NCI-H1436 (cell line): ENCODE results near the gene ING4.

Source experiments
- DNase-seq: peaks from one replicate; lab custom pipeline; 2025; lab: John Stamatoyannopoulos, UW

ING4 gene

GRCh38 chr12:6635856-6636531 is 26.9 kb downstream of the ING4 start, which contains the start of gene LPAR5:
Gene LPAR5, minus strand, starts transcription at chr12:6635959. Its CDS starts 14,711 bp downstream, at chr12:6621248.
- no peak for DNase-seq

DNA sequence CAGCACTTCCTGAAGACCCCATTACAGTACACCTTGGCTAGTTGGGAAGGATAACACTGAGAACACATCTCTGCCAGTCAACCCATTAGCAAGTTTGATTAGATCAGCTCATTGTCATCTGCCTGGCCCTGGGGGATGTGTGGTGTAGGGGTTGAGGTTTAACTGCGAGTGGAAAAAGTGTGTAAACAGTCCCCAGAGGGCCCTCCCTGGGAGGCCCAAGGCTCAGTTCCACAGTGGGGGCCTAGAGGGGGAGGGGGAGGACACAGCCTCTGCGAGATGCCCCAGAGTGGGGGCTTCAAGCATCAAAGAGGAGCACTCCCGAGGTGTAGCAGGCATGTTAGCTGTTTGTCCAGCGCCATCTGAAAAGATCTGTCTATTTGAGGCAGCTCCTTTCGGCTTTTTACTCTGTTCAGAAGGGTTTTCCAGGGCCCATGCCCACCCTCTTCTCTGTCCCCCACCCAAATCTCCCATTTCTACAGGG is 27.5 kb downstream of the ING4 start:
- DNase-seq: no peak

- DNase-seq: peak; percentile 21
Measured at GRCh38 chr12:6632026-6632983, 30.6 kb downstream of the ING4 start.

GRCh38 chr12:6631549-6631961 is 31.4 kb downstream of the ING4 start:
- no peak for DNase-seq

DNA sequence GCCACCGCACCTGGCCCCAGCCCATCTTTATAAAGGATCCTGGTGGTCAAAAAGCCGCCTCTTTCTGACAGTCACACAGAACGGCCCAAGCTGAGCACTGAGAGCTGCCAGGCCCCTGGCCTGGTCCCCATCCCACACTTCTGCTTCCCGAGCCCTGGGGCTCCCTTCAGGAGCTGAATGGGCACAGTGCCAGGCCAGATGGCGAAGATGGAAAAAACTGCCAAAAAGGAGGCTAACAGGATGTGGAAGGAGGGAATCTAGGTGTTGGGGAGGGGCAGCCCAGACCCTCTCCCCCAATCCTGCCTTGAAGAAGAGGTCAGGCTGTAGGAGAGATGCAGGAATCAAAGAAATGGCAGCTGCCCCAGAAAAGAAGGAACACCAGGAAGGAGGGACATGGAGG is 32.2 kb downstream of the ING4 start:
- DNase-seq: no peak

DNA sequence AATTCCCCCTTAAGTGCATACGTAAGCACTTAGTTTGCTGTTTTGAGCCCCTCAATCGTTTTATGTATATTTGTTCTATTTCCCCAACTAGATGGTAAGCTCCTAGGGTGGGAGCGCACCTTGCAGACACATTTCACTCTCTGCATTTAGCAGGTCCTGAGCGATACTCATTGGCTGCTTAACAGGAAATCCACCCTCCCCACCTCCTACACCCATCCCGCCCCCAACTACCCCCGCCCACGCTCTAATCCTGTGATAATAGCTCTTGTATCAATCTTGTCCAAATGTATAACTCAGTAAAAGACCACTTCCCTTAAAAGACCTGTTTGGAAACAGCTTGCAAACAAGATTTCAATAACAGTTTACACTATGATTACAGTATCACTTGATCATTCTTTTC is 35.3 kb downstream of the ING4 start:
- peak; percentile 54 for DNase-seq

GRCh38 chr12:6626654-6627283 is 36.1 kb downstream of the ING4 start:
- no peak for DNase-seq

- no peak for DNase-seq
Measured at GRCh38 chr12:6620885-6621274, 42.0 kb downstream of the ING4 start.

GRCh38 chr12:6620137-6620884 is 42.6 kb downstream of the ING4 start:
- no peak for DNase-seq

DNA sequence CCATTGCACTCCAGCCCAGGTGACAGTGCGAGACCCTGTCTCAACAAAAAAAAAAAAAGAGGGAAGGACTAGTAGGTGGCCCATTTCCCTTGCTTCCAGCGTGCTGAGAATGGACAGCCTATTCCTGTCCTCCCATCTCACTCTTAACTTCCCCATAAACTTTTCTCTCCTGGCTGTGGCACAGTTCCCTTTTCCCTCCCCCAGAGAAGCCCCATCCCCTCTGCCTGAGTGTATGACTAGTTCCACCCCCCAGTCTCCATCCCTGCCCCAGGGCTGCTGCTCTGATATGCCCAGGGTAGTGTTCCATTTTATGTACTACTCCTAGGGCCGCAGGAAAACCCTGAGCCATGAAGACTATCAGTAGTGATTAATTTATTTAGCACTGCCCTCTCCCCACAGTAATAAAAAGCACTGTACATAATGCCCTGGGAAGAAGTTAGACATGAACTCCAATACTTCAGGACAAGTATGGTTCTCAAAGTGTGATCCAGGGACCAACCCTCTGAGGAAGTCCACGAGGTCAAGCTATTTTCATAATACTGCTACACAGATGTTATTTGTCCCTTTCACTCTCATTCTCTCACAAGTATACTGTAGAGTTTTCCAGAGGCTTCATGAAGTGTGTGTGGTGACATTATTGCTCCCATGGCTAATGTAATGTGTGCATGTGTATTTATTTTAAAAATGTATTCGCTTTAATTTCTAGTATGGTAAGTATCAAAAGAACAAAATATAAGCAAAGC is 44.3 kb downstream of the ING4 start:
- DNase-seq: no peak

GRCh38 chr12:6615802-6616201 is 47.1 kb downstream of the ING4 start:
- DNase-seq: no peak

GRCh38 chr12:6614513-6615172 is 48.3 kb downstream of the ING4 start:
- DNase-seq: no peak

GRCh38 chr12:6613776-6614512 is 49.0 kb downstream of the ING4 start:
- peak; percentile 96 for DNase-seq

DNA sequence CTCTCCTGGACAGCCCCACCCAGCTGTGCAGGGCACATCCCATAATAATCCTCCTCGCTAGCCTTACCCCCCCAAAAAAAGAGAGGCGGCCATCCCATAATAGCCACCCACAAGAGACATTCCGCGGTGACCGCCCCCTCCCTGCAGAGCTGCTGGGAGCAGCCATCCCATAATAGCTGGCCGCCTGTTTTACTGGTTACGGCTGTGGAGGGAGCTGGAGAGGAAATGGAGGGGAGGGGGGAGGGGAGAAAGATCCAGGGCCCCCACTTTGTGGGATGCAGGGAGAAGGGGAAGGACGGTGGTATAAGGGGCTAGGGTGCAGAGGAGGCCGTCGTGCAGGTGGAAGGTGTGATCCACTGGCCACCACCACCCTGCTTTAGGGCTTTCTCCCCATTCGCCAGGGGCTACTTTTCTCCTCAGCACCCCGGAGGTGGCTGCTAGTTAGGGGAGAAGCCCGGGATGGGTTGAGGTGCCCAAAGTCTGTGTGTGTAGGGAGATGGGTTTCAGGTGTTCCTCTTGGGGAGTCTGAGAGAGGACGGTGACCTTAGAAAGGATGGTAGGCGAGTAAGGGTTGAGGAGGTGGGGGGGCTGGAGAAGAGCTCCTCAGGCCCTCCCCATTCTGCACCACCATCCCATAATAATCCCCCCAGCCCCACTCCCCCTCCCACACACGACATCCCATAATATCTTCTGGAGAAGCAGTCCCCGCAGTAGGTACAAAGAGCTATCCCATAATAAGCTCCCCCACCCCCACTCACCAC is 49.7 kb downstream of the ING4 start:
- DNase-seq: peak; percentile 88

DNA sequence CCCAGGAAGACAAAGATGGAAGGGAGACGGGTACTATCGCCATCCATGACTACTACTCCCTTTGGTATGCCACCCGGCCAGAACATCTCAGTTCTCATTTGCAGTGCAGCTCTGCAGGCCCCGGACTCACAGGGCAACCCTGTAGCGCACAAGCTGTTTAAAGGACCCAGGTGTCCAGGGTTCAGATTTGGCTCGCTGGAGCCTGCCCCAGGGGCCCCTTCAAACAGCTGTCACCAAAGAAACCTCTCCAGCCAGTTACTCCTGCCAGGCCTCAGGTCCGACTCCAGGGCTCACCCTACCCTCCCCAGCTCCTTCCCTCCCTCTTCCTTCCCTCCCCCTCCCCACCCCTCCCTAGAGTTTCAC is 50.3 kb downstream of the ING4 start:
- no peak for DNase-seq

DNA sequence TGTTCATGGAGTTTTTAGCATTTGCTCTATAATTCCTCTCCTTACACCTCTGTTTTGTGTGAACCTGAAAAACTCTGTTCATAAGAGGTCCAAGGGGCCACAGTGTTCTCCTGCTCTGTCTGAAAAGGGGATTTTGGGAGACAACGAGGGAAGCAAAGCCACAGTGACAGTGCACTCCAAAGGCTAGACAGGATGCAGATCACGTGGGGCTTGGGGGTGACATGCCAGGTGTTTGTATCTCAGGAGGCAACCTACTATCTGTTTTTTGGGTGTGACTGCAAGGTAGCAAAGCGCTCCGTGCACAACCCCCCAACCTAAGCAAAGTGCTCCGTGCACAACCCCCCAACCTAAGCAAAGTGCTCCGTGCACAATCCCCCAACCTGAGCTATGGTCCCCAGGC is 50.7 kb downstream of the ING4 start:
- no peak for DNase-seq

- DNase-seq: no peak
Measured at GRCh38 chr12:6608592-6609281, 54.2 kb downstream of the ING4 start.

- peak; percentile 88 for DNase-seq
Measured at GRCh38 chr12:6607751-6608591, 54.9 kb downstream of the ING4 start.
